IMR-90 (cell line): ENCODE data around the gene MFN2.

Experiments
- CEBPB ChIP-seq: IDR thresholded peaks from 2 replicates; pipeline ENCODE4 v1.6.1; 2012; ENCODE audit warnings: low read depth, low read length, improper control_type of control experiment
- CHD1 ChIP-seq: IDR thresholded peaks from 2 replicates; pipeline ENCODE4 v1.6.1; 2012; ENCODE audit warnings: low read depth, low read length, improper control_type of control experiment
- FOS ChIP-seq: fragments of 150-350 bp; IDR thresholded peaks from 2 replicates; pipeline ENCODE4 v1.6.1; 2016; ENCODE audit warnings: low read depth, low read length
- MAFK ChIP-seq: IDR thresholded peaks from 2 replicates; pipeline ENCODE4 v1.6.1; 2012; ENCODE audit warnings: low read depth, low read length, improper control_type of control experiment
- POLR2A ChIP-seq: IDR thresholded peaks from 2 replicates; pipeline ENCODE4 v1.6.1; 2012; ENCODE audit warnings: mild to moderate bottlenecking, low read depth, low read length
- RAD21 ChIP-seq: IDR thresholded peaks from 2 replicates; pipeline ENCODE4 v1.6.1; 2012; ENCODE audit warnings: low read length, improper control_type of control experiment
- SMC3 ChIP-seq: fragments of 150-350 bp; IDR thresholded peaks from 2 replicates; pipeline ENCODE4 v1.6.1; 2016; ENCODE audit warnings: low read depth, mild to moderate bottlenecking, antibody characterized with exemption, low read length, moderate library complexity
- TF ChIP-seq, protein P1 (sequence below): conservative IDR thresholded peaks from 2 replicates; pipeline ENCODE4 v1.5.1; 2012; ENCODE audit warnings: mild to moderate bottlenecking, low read depth, low read length, improper control_type of control experiment

DNA sequence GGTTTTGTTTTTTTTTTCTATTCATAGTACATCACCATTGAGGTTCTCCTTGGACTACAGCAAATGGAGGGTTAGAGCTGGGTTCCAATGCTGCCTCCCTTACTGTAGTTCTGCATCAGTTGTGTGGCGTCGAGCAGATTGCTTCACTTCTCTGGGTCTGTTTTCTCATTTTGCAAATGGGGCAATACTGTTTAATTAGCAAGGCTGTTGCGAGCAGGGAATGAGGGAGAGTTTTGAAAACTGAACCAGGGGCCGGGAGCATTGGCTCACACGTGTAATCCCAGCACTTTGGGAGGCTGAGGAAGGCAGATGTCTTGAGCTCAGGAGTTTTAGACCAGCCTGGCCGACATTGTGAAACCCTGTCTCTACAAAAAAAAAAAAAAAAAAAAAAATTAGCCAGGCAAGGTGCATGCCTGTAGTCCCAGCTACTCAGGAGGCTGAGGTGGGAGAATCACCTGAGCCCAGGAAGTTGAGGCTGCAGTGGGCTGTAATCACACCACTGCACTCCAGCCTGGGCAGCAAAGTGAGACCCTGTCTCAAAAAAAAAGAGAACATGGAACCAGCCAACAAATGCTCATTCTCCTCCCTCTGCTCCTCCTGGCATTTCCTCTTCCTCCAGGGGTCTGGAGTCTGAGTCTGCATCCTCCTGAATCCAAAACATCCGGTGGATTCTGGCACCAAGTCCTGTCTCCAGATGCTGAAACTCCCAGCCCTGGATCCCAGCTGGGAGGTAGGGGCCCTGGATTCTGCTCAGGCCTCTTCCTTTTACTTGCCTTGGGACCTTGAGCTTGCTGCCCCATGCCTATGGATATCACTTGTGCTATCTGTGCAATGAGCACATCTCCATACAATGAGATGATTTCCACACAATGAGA, 49.4 kb upstream of the MFN2 start:
- no peak for TF ChIP-seq FOS
- TF ChIP-seq, protein P1, sequence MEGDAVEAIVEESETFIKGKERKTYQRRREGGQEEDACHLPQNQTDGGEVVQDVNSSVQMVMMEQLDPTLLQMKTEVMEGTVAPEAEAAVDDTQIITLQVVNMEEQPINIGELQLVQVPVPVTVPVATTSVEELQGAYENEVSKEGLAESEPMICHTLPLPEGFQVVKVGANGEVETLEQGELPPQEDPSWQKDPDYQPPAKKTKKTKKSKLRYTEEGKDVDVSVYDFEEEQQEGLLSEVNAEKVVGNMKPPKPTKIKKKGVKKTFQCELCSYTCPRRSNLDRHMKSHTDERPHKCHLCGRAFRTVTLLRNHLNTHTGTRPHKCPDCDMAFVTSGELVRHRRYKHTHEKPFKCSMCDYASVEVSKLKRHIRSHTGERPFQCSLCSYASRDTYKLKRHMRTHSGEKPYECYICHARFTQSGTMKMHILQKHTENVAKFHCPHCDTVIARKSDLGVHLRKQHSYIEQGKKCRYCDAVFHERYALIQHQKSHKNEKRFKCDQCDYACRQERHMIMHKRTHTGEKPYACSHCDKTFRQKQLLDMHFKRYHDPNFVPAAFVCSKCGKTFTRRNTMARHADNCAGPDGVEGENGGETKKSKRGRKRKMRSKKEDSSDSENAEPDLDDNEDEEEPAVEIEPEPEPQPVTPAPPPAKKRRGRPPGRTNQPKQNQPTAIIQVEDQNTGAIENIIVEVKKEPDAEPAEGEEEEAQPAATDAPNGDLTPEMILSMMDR, result no peak
- no peak for TF ChIP-seq POLR2A
- no peak for TF ChIP-seq CHD1
- no peak for TF ChIP-seq SMC3
- peak; percentile 42; the same call in 1 of the 2 replicates for TF ChIP-seq CEBPB
- TF ChIP-seq RAD21, result no peak
- TF ChIP-seq MAFK, result no peak
